Mucosa of stomach (tissue), 1 donor: ENCODE measurements around the gene GABRB1.

Experiments used
- H3K27me3 ChIP-seq: one replicate; pipeline ENCODE4 v1.7.0; 2013; ENCODE audit warnings: mild to moderate bottlenecking, low read length; ENCODE audit not compliant: control insufficient read depth, insufficient read depth
- H3K36me3 ChIP-seq: one replicate; pipeline ENCODE4 v1.7.0; 2013; ENCODE audit warnings: low read length; ENCODE audit not compliant: control insufficient read depth, insufficient read depth
- H3K4me1 ChIP-seq: one replicate; pipeline ENCODE4 v1.7.0; 2013; ENCODE audit warnings: mild to moderate bottlenecking, low read length; ENCODE audit not compliant: control insufficient read depth, insufficient read depth
- H3K4me3 ChIP-seq: one replicate; pipeline ENCODE4 v1.7.0; 2013; ENCODE audit warnings: low read length
- H3K9ac ChIP-seq: one replicate; pipeline ENCODE4 v1.7.0; 2013; ENCODE audit warnings: mild to moderate bottlenecking, low read length, moderate library complexity
- H3K9me3 ChIP-seq: one replicate; pipeline ENCODE4 v1.7.0; 2013; ENCODE audit warnings: mild to moderate bottlenecking, low read length, moderate library complexity; ENCODE audit not compliant: control insufficient read depth
- donor health status: Pancreatic carcinoma.

GABRB1 gene

GRCh38 chr4:47469951-47470350, 438.6 kb downstream of the GABRB1 start:
- Histone ChIP-seq H3K9me3 (no peaks in the 10 kb centered on the region), H3K27me3 (no peaks in the 10 kb centered on the region), H3K4me1 (no peaks in the 10 kb centered on the region), H3K9ac (no peak overlapping the region), H3K4me3 (no peak overlapping the region), H3K36me3 (no peaks in the 10 kb centered on the region)

- Histone ChIP-seq H3K27me3 (no peaks in the 10 kb centered on the region), H3K4me3 (no peak overlapping the region), H3K9me3 (no peaks in the 10 kb centered on the region), H3K9ac (no peak overlapping the region), H3K4me1 (no peaks in the 10 kb centered on the region), H3K36me3 (no peaks in the 10 kb centered on the region)
Observed at GRCh38 chr4:47471064-47471463, 439.7 kb downstream of the GABRB1 start.

- no peak overlapping the region for H3K9ac ChIP-seq
- no peak overlapping the region for H3K4me3 ChIP-seq
- H3K9me3 ChIP-seq = no peaks in the 10 kb centered on the region
- H3K4me1 ChIP-seq = no peaks in the 10 kb centered on the region
- no peaks in the 10 kb centered on the region for H3K27me3 ChIP-seq
- no peaks in the 10 kb centered on the region for H3K36me3 ChIP-seq
Observed at GRCh38 chr4:47471591-47471990, 440.2 kb downstream of the GABRB1 start.

- Histone ChIP-seq H3K4me1 (no peaks in the 10 kb centered on the region), H3K27me3 (no peaks in the 10 kb centered on the region), H3K9me3 (no peaks in the 10 kb centered on the region), H3K36me3 (no peaks in the 10 kb centered on the region), H3K9ac (no peak overlapping the region), H3K4me3 (no peak overlapping the region)
Observed at GRCh38 chr4:47473141-47473750, 441.9 kb downstream of the GABRB1 start.

GRCh38 chr4:47474799-47475198, 443.4 kb downstream of the GABRB1 start:
- Histone ChIP-seq H3K27me3 (no peaks in the 10 kb centered on the region), H3K4me3 (no peak overlapping the region), H3K9me3 (no peaks in the 10 kb centered on the region), H3K4me1 (no peaks in the 10 kb centered on the region), H3K36me3 (no peaks in the 10 kb centered on the region), H3K9ac (no peak overlapping the region)

GRCh38 chr4:47475411-47475810, 444.0 kb downstream of the GABRB1 start:
- Histone ChIP-seq H3K4me1 (no peaks in the 10 kb centered on the region), H3K9me3 (no peaks in the 10 kb centered on the region), H3K9ac (no peak overlapping the region), H3K4me3 (no peak overlapping the region), H3K36me3 (no peaks in the 10 kb centered on the region), H3K27me3 (no peaks in the 10 kb centered on the region)
